SK-N-SH treated with all-trans-retinoic acid at 6 μM for 48 hours (cell line): ENCODE measurements around the gene OASL.

Experiments
- ATAC-seq: fragments of 200-7000 bp; cut with Tn5 transposase; 3 replicates; pipeline ENCODE4 v1.9.1; 2020; ENCODE audit warnings: mild to moderate bottlenecking, moderate library complexity
- ARNTL ChIP-seq: fragments of 450-650 bp; formaldehyde crosslinking; IDR thresholded peaks from 2 replicates; pipeline ENCODE4 v1.5.0; 2020; ENCODE audit warnings: low read depth, mild to moderate bottlenecking, moderate library complexity, borderline replicate concordance
- CSDC2 ChIP-seq: fragments of 250-450 bp; sonication (Bioruptor Pico); IDR thresholded peaks from 2 replicates; pipeline ENCODE4 v1.5.0; 2020; ENCODE audit warnings: mild to moderate bottlenecking, moderate library complexity
- ESRRG ChIP-seq: fragments of 250-450 bp; sonication (Bioruptor Pico); IDR thresholded peaks from 2 replicates; pipeline ENCODE4 v1.6.1; 2021; ENCODE audit warnings: mild to moderate bottlenecking
- GLIS3 ChIP-seq: fragments of 250-450 bp; sonication (Bioruptor Pico); IDR thresholded peaks from 2 replicates; pipeline ENCODE4 v1.5.0; 2020; ENCODE audit warnings: mild to moderate bottlenecking, moderate library complexity
- OSR1 ChIP-seq: fragments of 250-450 bp; sonication (Bioruptor Pico); IDR thresholded peaks from 2 replicates; pipeline ENCODE4 v1.8.0; 2022; ENCODE audit warnings: moderate library complexity, mild to moderate bottlenecking, inconsistent platforms
- PPARA ChIP-seq: fragments of 250-450 bp; sonication (Bioruptor Pico); IDR thresholded peaks from 2 replicates; pipeline ENCODE4 v1.5.0; 2020; ENCODE audit warnings: mild to moderate bottlenecking, borderline replicate concordance
- RARB ChIP-seq: fragments of 250-450 bp; sonication (Bioruptor Pico); IDR thresholded peaks from 2 replicates; pipeline ENCODE4 v1.8.0; 2021; ENCODE audit warnings: mild to moderate bottlenecking, moderate library complexity
- SNAI2 ChIP-seq: fragments of 250-450 bp; sonication (Bioruptor Pico); IDR thresholded peaks from 2 replicates; pipeline ENCODE4 v1.5.0; 2020; ENCODE audit warnings: mild to moderate bottlenecking, moderate library complexity
- TCF4 ChIP-seq: fragments of 250-450 bp; sonication (Bioruptor Pico); IDR thresholded peaks from 2 replicates; pipeline ENCODE4 v1.8.0; 2021; ENCODE audit warnings: mild to moderate bottlenecking, moderate library complexity, borderline replicate concordance
- TOX ChIP-seq: fragments of 250-450 bp; sonication (Bioruptor Pico); IDR thresholded peaks from 2 replicates; pipeline ENCODE4 v1.8.0; 2021; ENCODE audit warnings: mild to moderate bottlenecking, moderate library complexity, borderline replicate concordance
- ZC3H10 ChIP-seq: fragments of 250-450 bp; sonication (Bioruptor Pico); IDR thresholded peaks from 2 replicates; pipeline ENCODE4 v1.5.1; 2021; ENCODE audit warnings: mild to moderate bottlenecking, moderate library complexity
- ZFP3 ChIP-seq: fragments of 250-450 bp; sonication (Bioruptor Pico); IDR thresholded peaks from 2 replicates; pipeline ENCODE4 v1.5.0; 2020; ENCODE audit warnings: mild to moderate bottlenecking, moderate library complexity
- ZFP30 ChIP-seq: fragments of 450-650 bp; formaldehyde crosslinking; IDR thresholded peaks from 2 replicates; pipeline ENCODE4 v1.5.0; 2022; ENCODE audit warnings: mild to moderate bottlenecking, moderate library complexity
- ZNF565 ChIP-seq: fragments of 450-650 bp; formaldehyde crosslinking; conservative IDR thresholded peaks from 2 replicates; pipeline ENCODE4 v1.5.0; 2020; ENCODE audit warnings: low read depth, mild to moderate bottlenecking, moderate library complexity
- ZNF8 ChIP-seq: fragments of 450-650 bp; formaldehyde crosslinking; IDR thresholded peaks from 2 replicates; pipeline ENCODE4 v1.5.0; 2020; ENCODE audit warnings: mild to moderate bottlenecking, moderate library complexity
- TF ChIP-seq, protein P1 (sequence below): fragments of 250-450 bp; sonication (Bioruptor Pico); IDR thresholded peaks from 2 replicates; pipeline ENCODE4 v1.5.0; 2020; ENCODE audit warnings: mild to moderate bottlenecking, moderate library complexity
- TF ChIP-seq, protein P2 (sequence below): fragments of 250-450 bp; sonication (Bioruptor Pico); IDR thresholded peaks from 2 replicates; pipeline ENCODE4 v1.8.0; 2020; ENCODE audit warnings: mild to moderate bottlenecking, moderate library complexity, borderline replicate concordance
- TF ChIP-seq, protein P3 (sequence below): fragments of 250-450 bp; sonication (Bioruptor Pico); IDR thresholded peaks from 2 replicates; pipeline ENCODE4 v1.5.1; 2021; ENCODE audit warnings: mild to moderate bottlenecking, moderate library complexity
- TF ChIP-seq, protein P4 (sequence below): fragments of 250-450 bp; sonication (Bioruptor Pico); IDR thresholded peaks from 2 replicates; pipeline ENCODE4 v1.5.1; 2020; ENCODE audit warnings: low read depth, mild to moderate bottlenecking, moderate library complexity

OASL gene

DNA sequence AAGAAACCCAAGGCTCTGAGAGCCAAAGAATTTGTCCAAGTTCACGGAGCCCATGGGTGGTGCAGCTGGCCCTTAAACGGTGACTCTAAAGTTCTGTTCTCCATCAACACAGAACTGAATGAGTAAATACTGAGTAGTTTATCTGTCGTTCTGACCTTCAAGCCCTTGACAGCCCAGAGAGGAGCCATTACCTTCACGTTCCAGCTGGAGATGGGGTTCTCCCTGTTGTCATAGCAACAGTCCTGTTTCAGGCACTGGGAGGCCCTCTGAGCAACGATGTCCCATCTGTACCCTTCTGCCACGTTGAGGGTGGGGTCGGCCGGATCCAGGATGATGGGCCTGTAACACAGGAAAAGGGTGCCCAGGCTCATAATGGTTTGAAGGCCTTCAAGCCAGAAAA lies 15.2 kb downstream of the OASL start (continued):
- TF ChIP-seq, protein P1, sequence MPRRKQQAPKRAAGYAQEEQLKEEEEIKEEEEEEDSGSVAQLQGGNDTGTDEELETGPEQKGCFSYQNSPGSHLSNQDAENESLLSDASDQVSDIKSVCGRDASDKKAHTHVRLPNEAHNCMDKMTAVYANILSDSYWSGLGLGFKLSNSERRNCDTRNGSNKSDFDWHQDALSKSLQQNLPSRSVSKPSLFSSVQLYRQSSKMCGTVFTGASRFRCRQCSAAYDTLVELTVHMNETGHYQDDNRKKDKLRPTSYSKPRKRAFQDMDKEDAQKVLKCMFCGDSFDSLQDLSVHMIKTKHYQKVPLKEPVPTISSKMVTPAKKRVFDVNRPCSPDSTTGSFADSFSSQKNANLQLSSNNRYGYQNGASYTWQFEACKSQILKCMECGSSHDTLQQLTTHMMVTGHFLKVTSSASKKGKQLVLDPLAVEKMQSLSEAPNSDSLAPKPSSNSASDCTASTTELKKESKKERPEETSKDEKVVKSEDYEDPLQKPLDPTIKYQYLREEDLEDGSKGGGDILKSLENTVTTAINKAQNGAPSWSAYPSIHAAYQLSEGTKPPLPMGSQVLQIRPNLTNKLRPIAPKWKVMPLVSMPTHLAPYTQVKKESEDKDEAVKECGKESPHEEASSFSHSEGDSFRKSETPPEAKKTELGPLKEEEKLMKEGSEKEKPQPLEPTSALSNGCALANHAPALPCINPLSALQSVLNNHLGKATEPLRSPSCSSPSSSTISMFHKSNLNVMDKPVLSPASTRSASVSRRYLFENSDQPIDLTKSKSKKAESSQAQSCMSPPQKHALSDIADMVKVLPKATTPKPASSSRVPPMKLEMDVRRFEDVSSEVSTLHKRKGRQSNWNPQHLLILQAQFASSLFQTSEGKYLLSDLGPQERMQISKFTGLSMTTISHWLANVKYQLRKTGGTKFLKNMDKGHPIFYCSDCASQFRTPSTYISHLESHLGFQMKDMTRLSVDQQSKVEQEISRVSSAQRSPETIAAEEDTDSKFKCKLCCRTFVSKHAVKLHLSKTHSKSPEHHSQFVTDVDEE: no peak
- TF ChIP-seq SNAI2: no peak
- TF ChIP-seq ZNF565 (CRISPR knock-in tag): no peak
- no peak for TF ChIP-seq TCF4 (CRISPR knock-in tag)
- no peak for TF ChIP-seq TOX (CRISPR knock-in tag)
- no peak for TF ChIP-seq ZC3H10 (CRISPR knock-in tag)

DNA sequence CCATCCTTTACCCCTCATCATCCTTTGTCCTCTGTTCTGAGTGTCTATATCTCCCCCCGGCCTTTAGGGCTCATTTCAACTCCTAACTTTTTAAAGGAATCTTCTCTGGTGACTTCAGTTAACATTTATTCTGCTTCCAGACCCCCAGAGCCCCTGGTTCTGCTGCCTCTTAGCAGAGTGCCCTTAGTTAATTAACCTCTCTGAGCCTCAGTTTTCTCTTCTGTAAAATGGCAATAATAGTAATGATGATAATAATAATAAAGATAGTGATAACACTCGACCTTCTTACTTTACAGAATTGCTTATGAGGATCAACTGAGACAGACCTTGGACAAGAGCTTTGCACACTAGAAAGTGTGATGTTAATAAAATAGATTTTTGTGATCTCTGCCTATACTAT lies 16.3 kb downstream of the OASL start:
- ATAC-seq: no peak
- TF ChIP-seq OSR1 (CRISPR knock-in tag) (no peak), ZNF8 (CRISPR knock-in tag) (no peak), RARB (no peak), ZFP3 (no peak), TCF4 (CRISPR knock-in tag) (no peak), ZNF565 (CRISPR knock-in tag) (no peak), CSDC2 (CRISPR knock-in tag) (no peak), ZFP30 (no peak), ZC3H10 (CRISPR knock-in tag) (no peak), ESRRG (CRISPR knock-in tag) (no peak), PPARA (CRISPR knock-in tag) (no peak), ARNTL (CRISPR knock-in tag) (no peak), TOX (CRISPR knock-in tag) (no peak)
- TF ChIP-seq, protein P2, sequence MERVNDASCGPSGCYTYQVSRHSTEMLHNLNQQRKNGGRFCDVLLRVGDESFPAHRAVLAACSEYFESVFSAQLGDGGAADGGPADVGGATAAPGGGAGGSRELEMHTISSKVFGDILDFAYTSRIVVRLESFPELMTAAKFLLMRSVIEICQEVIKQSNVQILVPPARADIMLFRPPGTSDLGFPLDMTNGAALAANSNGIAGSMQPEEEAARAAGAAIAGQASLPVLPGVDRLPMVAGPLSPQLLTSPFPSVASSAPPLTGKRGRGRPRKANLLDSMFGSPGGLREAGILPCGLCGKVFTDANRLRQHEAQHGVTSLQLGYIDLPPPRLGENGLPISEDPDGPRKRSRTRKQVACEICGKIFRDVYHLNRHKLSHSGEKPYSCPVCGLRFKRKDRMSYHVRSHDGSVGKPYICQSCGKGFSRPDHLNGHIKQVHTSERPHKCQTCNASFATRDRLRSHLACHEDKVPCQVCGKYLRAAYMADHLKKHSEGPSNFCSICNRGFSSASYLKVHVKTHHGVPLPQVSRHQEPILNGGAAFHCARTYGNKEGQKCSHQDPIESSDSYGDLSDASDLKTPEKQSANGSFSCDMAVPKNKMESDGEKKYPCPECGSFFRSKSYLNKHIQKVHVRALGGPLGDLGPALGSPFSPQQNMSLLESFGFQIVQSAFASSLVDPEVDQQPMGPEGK: no peak
- TF ChIP-seq, protein P3, sequence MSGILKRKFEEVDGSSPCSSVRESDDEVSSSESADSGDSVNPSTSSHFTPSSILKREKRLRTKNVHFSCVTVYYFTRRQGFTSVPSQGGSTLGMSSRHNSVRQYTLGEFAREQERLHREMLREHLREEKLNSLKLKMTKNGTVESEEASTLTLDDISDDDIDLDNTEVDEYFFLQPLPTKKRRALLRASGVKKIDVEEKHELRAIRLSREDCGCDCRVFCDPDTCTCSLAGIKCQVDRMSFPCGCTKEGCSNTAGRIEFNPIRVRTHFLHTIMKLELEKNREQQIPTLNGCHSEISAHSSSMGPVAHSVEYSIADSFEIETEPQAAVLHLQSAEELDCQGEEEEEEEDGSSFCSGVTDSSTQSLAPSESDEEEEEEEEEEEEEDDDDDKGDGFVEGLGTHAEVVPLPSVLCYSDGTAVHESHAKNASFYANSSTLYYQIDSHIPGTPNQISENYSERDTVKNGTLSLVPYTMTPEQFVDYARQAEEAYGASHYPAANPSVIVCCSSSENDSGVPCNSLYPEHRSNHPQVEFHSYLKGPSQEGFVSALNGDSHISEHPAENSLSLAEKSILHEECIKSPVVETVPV (CRISPR knock-in tag): no peak
- TF ChIP-seq, all 23 proteins: peak for 0

DNA sequence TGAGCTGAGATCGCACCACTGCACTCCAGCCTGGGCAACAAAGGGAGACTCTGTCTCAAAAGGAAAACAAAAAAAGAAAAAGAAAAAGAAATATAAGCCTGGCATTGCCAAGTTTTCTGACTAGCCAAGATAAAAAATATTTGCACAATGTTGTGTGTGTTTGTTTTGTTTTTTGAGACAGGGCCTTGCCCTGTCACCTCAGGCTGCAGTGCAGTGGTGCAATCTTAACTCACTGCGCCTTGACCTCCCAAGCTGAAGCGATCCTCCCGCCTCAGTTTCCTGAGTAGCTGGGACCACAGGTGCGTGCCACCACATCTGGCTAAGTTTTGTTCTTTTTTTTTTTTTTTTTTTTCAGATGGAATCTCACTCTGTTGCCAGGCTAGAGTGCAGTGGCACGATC lies 17.3 kb downstream of the OASL start:
- no peak for ATAC-seq
- no peak for TF ChIP-seq TOX (CRISPR knock-in tag)
- TF ChIP-seq, protein P1: no peak
- no peak for TF ChIP-seq GLIS3 (CRISPR knock-in tag)
- TF ChIP-seq, protein P4, sequence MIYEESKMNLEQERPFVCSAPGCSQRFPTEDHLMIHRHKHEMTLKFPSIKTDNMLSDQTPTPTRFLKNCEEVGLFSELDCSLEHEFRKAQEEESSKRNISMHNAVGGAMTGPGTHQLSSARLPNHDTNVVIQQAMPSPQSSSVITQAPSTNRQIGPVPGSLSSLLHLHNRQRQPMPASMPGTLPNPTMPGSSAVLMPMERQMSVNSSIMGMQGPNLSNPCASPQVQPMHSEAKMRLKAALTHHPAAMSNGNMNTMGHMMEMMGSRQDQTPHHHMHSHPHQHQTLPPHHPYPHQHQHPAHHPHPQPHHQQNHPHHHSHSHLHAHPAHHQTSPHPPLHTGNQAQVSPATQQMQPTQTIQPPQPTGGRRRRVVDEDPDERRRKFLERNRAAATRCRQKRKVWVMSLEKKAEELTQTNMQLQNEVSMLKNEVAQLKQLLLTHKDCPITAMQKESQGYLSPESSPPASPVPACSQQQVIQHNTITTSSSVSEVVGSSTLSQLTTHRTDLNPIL (CRISPR knock-in tag): no peak
- TF ChIP-seq PPARA (CRISPR knock-in tag): no peak
- no peak for TF ChIP-seq ZC3H10 (CRISPR knock-in tag)
